Spinal cord (tissue), 10 donors: ENCODE data around the gene OR6P1. TPM values are rescaled to one million over a fixed set of nuclear protein-coding genes. Genes with fewer than 3 reads are reported as not detected.

Experiments used
- DNase-seq, 6 donors: peaks; one replicate each; pipeline versions ENCODE4 v3.0.0 to v3.0.0-alpha.2; 2013 to 2015; ENCODE audit warnings: low spot score in 6 of 6, low read depth in 4 of 6
- H3K27ac ChIP-seq: one replicate; pipeline ENCODE4 v1.5.1; 2013; ENCODE audit warnings: low read depth, low read length, control low read depth
- H3K27me3 ChIP-seq: one replicate; pipeline ENCODE4 v1.6.1; 2013; ENCODE audit warnings: low read length; ENCODE audit not compliant: control insufficient read depth, insufficient read depth
- H3K36me3 ChIP-seq: one replicate; pipeline ENCODE4 v1.6.1; 2013; ENCODE audit warnings: low read length; ENCODE audit not compliant: control insufficient read depth, insufficient read depth
- H3K4me1 ChIP-seq: one replicate; pipeline ENCODE4 v1.6.1; 2013; ENCODE audit warnings: low read length; ENCODE audit not compliant: control insufficient read depth, insufficient read depth
- H3K4me3 ChIP-seq: one replicate; pipeline ENCODE4 v1.5.1; 2013; ENCODE audit warnings: low read depth, low read length, control low read depth
- H3K9me3 ChIP-seq: one replicate; pipeline ENCODE4 v1.6.1; 2013; ENCODE audit warnings: low read length; ENCODE audit not compliant: control insufficient read depth, insufficient read depth
- WGBS: methylation state at CpG from one replicate; pipeline ENCODE4 v1.1.5; 2013; ENCODE audit warnings: missing lambda C conversion rate; ENCODE audit not compliant: insufficient coverage; 5-methylcytosine and 5-hydroxymethylcytosine counted together
- polyA plus RNA-seq, 2 donors: library from polyadenylated mRNA; unstranded; fragments of 120-200 nt; gene quantifications; one replicate each; pipeline ENCODE4 v1.2.1, GENCODE V29; 2013; ENCODE audit not compliant: insufficient read length in 2 of 2
- total RNA-seq, 2 donors: library from RNA; depleted of rRNA in 1 of 2; stranded (reverse); fragments of 120-200 nt in 1 of 2; fragments of >200 nt in 1 of 2; gene quantifications; one replicate each; pipeline versions ENCODE4 v1.2.3 to v1.2.4, GENCODE V29; 2013 to 2014
- donor health status: healthy.

The OR6P1 gene
- total and polyA plus RNA-seq, 4 donors, result not detected

- no peak for DNase-seq
- Histone ChIP-seq H3K36me3 (no peaks in the 10 kb centered on the region), H3K27me3 (no peaks in the 10 kb centered on the region), H3K9me3 (no peaks in the 10 kb centered on the region), H3K27ac (no peak overlapping the region), H3K4me3 (no peak overlapping the region), H3K4me1 (no peaks in the 10 kb centered on the region)
- 100% methylated on average over 1 of the region's 2 CpGs for WGBS
Observed at GRCh38 chr1:158521666-158522058, 48.7 kb downstream of the OR6P1 start.

- H3K9me3 ChIP-seq, result no peaks in the 10 kb centered on the region
- no peak overlapping the region for H3K4me3 ChIP-seq
- WGBS, result 89% methylated on average over 3 of the region's 3 CpGs
- no peaks in the 10 kb centered on the region for H3K4me1 ChIP-seq
- no peaks in the 10 kb centered on the region for H3K36me3 ChIP-seq
- no peak for DNase-seq
- H3K27ac ChIP-seq, result no peak overlapping the region
- H3K27me3 ChIP-seq, result no peaks in the 10 kb centered on the region
Observed at GRCh38 chr1:158520955-158521665, 49.3 kb downstream of the OR6P1 start.

- no peaks in the 10 kb centered on the region for H3K36me3 ChIP-seq
- no peak for DNase-seq
- no CpG with 5 or more reads among the region's 1 CpG for WGBS
Observed at GRCh38 chr1:158520021-158520420, 50.4 kb downstream of the OR6P1 start.

GRCh38 chr1:158516966-158517365 is 53.4 kb downstream of the OR6P1 start:
- no peaks in the 10 kb centered on the region for H3K9me3 ChIP-seq
- no peak overlapping the region for H3K27ac ChIP-seq
- H3K4me1 ChIP-seq, result no peaks in the 10 kb centered on the region
- no peaks in the 10 kb centered on the region for H3K27me3 ChIP-seq
- no peak overlapping the region for H3K4me3 ChIP-seq
- no peaks in the 10 kb centered on the region for H3K36me3 ChIP-seq
- DNase-seq, result no peak

More at GRCh38 chr1:158520021-158520420, 50.4 kb downstream of the OR6P1 start:
- H3K27ac ChIP-seq, result no peak overlapping the region
- no peak overlapping the region for H3K4me3 ChIP-seq
- H3K4me1 ChIP-seq, result no peaks in the 10 kb centered on the region
- no peaks in the 10 kb centered on the region for H3K9me3 ChIP-seq
- no peaks in the 10 kb centered on the region for H3K27me3 ChIP-seq

Other genes with a start within 250 kb of the OR6P1 start
- gene CD1B, start 239.0 kb downstream of the OR6P1 start, total RNA-seq, result not detected
- not detected for gene CD1B, start 239.0 kb downstream of the OR6P1 start, polyA plus RNA-seq
- under 1 TPM; 0.10 to 0.17 TPM for gene CD1E, start 216.7 kb downstream of the OR6P1 start, total RNA-seq
- gene CD1E, start 216.7 kb downstream of the OR6P1 start, polyA plus RNA-seq, result not detected
- gene OR10T2, start 171.1 kb downstream of the OR6P1 start, total RNA-seq, result not detected
- not detected for gene OR10T2, start 171.1 kb downstream of the OR6P1 start, polyA plus RNA-seq
- not detected for gene OR10K2, start 144.3 kb downstream of the OR6P1 start, total RNA-seq
- not detected for gene OR10K2, start 144.3 kb downstream of the OR6P1 start, polyA plus RNA-seq
- not detected for gene OR10K1, start 108.7 kb downstream of the OR6P1 start, total RNA-seq
- gene OR10K1, start 108.7 kb downstream of the OR6P1 start, polyA plus RNA-seq, result not detected
- gene OR10R2, start 98.4 kb downstream of the OR6P1 start, total RNA-seq, result not detected
- gene OR10R2, start 98.4 kb downstream of the OR6P1 start, polyA plus RNA-seq, result not detected
- not detected for gene OR6Y1, start 16.2 kb downstream of the OR6P1 start, total RNA-seq
- gene OR6Y1, start 16.2 kb downstream of the OR6P1 start, polyA plus RNA-seq, result not detected
- not detected for gene OR10X1, start 9.3 kb upstream of the OR6P1 start, total RNA-seq
- not detected for gene OR10X1, start 9.3 kb upstream of the OR6P1 start, polyA plus RNA-seq
- gene OR10Z1, start 34.7 kb upstream of the OR6P1 start, total RNA-seq, result not detected
- gene OR10Z1, start 34.7 kb upstream of the OR6P1 start, polyA plus RNA-seq, result under 1 TPM; 0.03 to 0.08 TPM
- gene SPTA1, start 116.1 kb upstream of the OR6P1 start, total RNA-seq, result 10 to 100 TPM in 1 of 2 donors, 1 to 10 TPM in 1; 4.7 to 15.4 TPM
- gene SPTA1, start 116.1 kb upstream of the OR6P1 start, polyA plus RNA-seq, result under 1 TPM; 0.57 to 0.78 TPM
- gene OR6K2, start 130.1 kb upstream of the OR6P1 start, total RNA-seq, result not detected
- gene OR6K2, start 130.1 kb upstream of the OR6P1 start, polyA plus RNA-seq, result not detected
- not detected for gene OR6K3, start 150.1 kb upstream of the OR6P1 start, total RNA-seq
- gene OR6K3, start 150.1 kb upstream of the OR6P1 start, polyA plus RNA-seq, result not detected
- not detected for gene OR6K6, start 184.1 kb upstream of the OR6P1 start, total RNA-seq
- not detected for gene OR6K6, start 184.1 kb upstream of the OR6P1 start, polyA plus RNA-seq
- not detected for gene OR6N1, start 201.6 kb upstream of the OR6P1 start, total RNA-seq
- gene OR6N1, start 201.6 kb upstream of the OR6P1 start, polyA plus RNA-seq, result not detected
- not detected for gene OR6N2, start 210.6 kb upstream of the OR6P1 start, total RNA-seq
- gene OR6N2, start 210.6 kb upstream of the OR6P1 start, polyA plus RNA-seq, result not detected